OCI-LY3 (cell line): Measurements from ENCODE around the gene KCNK13.

ENCODE experiments used
- CTCF ChIP-seq: fragments of 200-600, 300-600 bp; sonication (generic); IDR thresholded peaks from 2 replicates; pipeline ENCODE4 v1.5.1; 2014; ENCODE audit warnings: antibody characterized with exemption, low read length, low read depth
- EZH2phosphoT487 ChIP-seq: fragments of 200-600 bp; shearing (Covaris generic); IDR thresholded peaks from 2 replicates; pipeline ENCODE4 v1.6.1; 2018; ENCODE audit warnings: antibody characterized with exemption, mixed run types, low read depth

- TF ChIP-seq CTCF (no peak), EZH2phosphoT487 (no peak)
Observed at GRCh38 chr14:90039253-90040010, 22.4 kb upstream of the KCNK13 start.
